Neural crest cell (in vitro differentiated cells): ENCODE measurements around the gene KEL. TPM values are rescaled to one million over a fixed set of nuclear protein-coding genes. Genes with fewer than 3 reads are reported as not detected.

Source experiments
- DNase-seq: peaks from one replicate; pipeline ENCODE4 v3.0.0; 2021; ENCODE audit warnings: low read depth, mixed read lengths, low spot score
- H3K27ac Mint-ChIP-seq: one replicate; pipeline ENCODE4 v1.8.0; 2021; ENCODE audit warnings: mild to moderate bottlenecking, mixed read lengths; ENCODE audit not compliant: unreplicated experiment
- H3K27me3 Mint-ChIP-seq: 2 replicates; pipeline ENCODE4 v1.8.0; 2021; ENCODE audit warnings: low read depth, mild to moderate bottlenecking, mixed read lengths
- H3K36me3 Mint-ChIP-seq: 2 replicates; pipeline ENCODE4 v1.8.0; 2021; ENCODE audit warnings: low read depth, mild to moderate bottlenecking, mixed read lengths
- H3K4me1 Mint-ChIP-seq: 2 replicates; pipeline ENCODE4 v1.8.0; 2021; ENCODE audit warnings: mixed read lengths
- H3K4me3 Mint-ChIP-seq: one replicate; pipeline ENCODE4 v1.8.0; 2021; ENCODE audit warnings: mild to moderate bottlenecking, mixed read lengths
- H3K9me3 Mint-ChIP-seq: 2 replicates; pipeline ENCODE4 v1.8.0; 2021; ENCODE audit warnings: mixed read lengths
- CTCF ChIP-seq: fragments of 200-600 bp; sonication (generic); conservative IDR thresholded peaks from 2 replicates; pipeline ENCODE4 v1.5.0; 2021; ENCODE audit warnings: antibody characterized with exemption, mild to moderate bottlenecking
- long read RNA-seq: library from polyadenylated mRNA; unstranded; transcript quantifications from one replicate; pipeline ENCODE4 v2.0.0, GENCODE V29; 2020
- total RNA-seq: library from RNA; stranded (reverse); gene quantifications from 2 replicates; pipeline ENCODE4 v1.2.1, GENCODE V29; 2021

Gene KEL
- 1.4 and 1.7 TPM in 2 replicates for total RNA-seq
- long read RNA-seq = 0 reads

GRCh38 chr7:142961973-142962926 lies at the start of gene KEL:
TSS of gene KEL (minus strand) at chr7:142962363. CDS start at chr7:142962206, 157 bp downstream.
- TF ChIP-seq CTCF = no peak
- Mint-ChIP-seq H3K27ac (no peak within 1 kb of the TSS), H3K4me1 (peaks cover 5% of the 10 kb centered on the region), H3K4me3 (no peak within 1 kb of the TSS), H3K27me3 (peaks cover 25% of the 10 kb centered on the region), H3K36me3 (no peaks in the 10 kb centered on the region), H3K9me3 (peaks cover 3% of the 10 kb centered on the region)
- no peak for DNase-seq

- Mint-ChIP-seq H3K27ac (no peak overlapping the region), H3K36me3 (peaks cover 2% of the 10 kb centered on the region), H3K27me3 (peaks cover 7% of the 10 kb centered on the region), H3K4me3 (no peak overlapping the region), H3K9me3 (peaks cover 2% of the 10 kb centered on the region), H3K4me1 (peaks cover 4% of the 10 kb centered on the region)
- DNase-seq = peak; percentile 89
- peak; percentile 96 for TF ChIP-seq CTCF
These were observed 46.1 kb upstream of the KEL start for GRCh38 chr7:143008007-143008901.

GRCh38 chr7:143005632-143006260 lies 43.6 kb upstream of the KEL start:
- Mint-ChIP-seq H3K4me3 (no peak overlapping the region), H3K9me3 (peaks cover 2% of the 10 kb centered on the region), H3K4me1 (peaks cover 5% of the 10 kb centered on the region), H3K27ac (no peak overlapping the region), H3K36me3 (peaks cover 2% of the 10 kb centered on the region), H3K27me3 (peaks cover 7% of the 10 kb centered on the region)
- no peak for TF ChIP-seq CTCF
- DNase-seq = no peak

- Mint-ChIP-seq H3K36me3 (peaks cover 2% of the 10 kb centered on the region), H3K9me3 (peaks cover 2% of the 10 kb centered on the region), H3K4me3 (no peak overlapping the region), H3K27me3 (peaks cover 7% of the 10 kb centered on the region), H3K27ac (no peak overlapping the region), H3K4me1 (peaks cover 5% of the 10 kb centered on the region)
- peak; percentile 85 for TF ChIP-seq CTCF
- peak; percentile 12 for DNase-seq
These were observed 41.4 kb upstream of the KEL start for GRCh38 chr7:143003393-143004051.
